ENCODE data around the gene DYNC1H1. TPM values are rescaled to one million over a fixed set of nuclear protein-coding genes. Genes with fewer than 3 reads are reported as not detected.
"Not testable (repeated sequence)": the region's sequence is repeated elsewhere in the genome, so short reads cannot be mapped to it uniquely, and the experiment has no call there.

The DYNC1H1 gene
- total RNA-seq, 2 donors from 2014 or later, result 171 to 219 TPM

- Histone ChIP-seq H3K4me3 (no peak overlapping the region), H3K27ac (no peak overlapping the region), H3K4me1 (peaks cover 55% of the 10 kb centered on the region), H3K36me3 (replicated peaks in 1 of 2; ENCODE audit: insufficient read depth in 1 of 2, low read depth in 2 of 2) (no peaks in the 10 kb centered on the region), H3K9me3 (no peaks in the 10 kb centered on the region), H3K27me3 (no peaks in the 10 kb centered on the region)
- intact Hi-C loops (cut with DNase I), result no loop called here
- 69 to 73% methylated on average over 4 of the region's 4 CpGs for WGBS, 2 donors
- TF ChIP-seq POLR2A (IDR thresholded peaks at IDR 0.05) (no peak), CTCF (IDR thresholded peaks at IDR 0.05) (no peak)
- no peak for DNase-seq
- ATAC-seq, result no peak
Observed at GRCh38 chr14:101968186-101968585, 3.8 kb downstream of the DYNC1H1 start.

- Histone ChIP-seq H3K27ac (peak overlapping the region in 1 of 4 donors; percentile 5), H3K36me3 (replicated peaks in 1 of 2; ENCODE audit: insufficient read depth in 1 of 2, low read depth in 2 of 2) (no peaks in the 10 kb centered on the region), H3K9me3 (no peaks in the 10 kb centered on the region), H3K4me1 (peaks cover 50% of the 10 kb centered on the region), H3K4me3 (no peak overlapping the region), H3K27me3 (no peaks in the 10 kb centered on the region)
- ATAC-seq (no peak), DNase-seq (no peak)
- no peak for TF ChIP-seq CTCF (IDR thresholded peaks at IDR 0.05)
- TF ChIP-seq POLR2A (IDR thresholded peaks at IDR 0.05), result no peak
- 84 to 85% methylated on average over 9 of the region's 9 CpGs for WGBS, 2 donors
- intact Hi-C loops (cut with DNase I), result no loop called here
Observed at GRCh38 chr14:101969481-101969880, 5.1 kb downstream of the DYNC1H1 start.

- ATAC-seq (no peak), DNase-seq (no peak)
- no peaks in the 10 kb centered on the region for H3K9me3 ChIP-seq
- no peaks in the 10 kb centered on the region for H3K36me3 ChIP-seq (replicated peaks in 1 of 2; ENCODE audit: insufficient read depth in 1 of 2, low read depth in 2 of 2)
- no peaks in the 10 kb centered on the region for H3K27me3 ChIP-seq
- no peak overlapping the region for H3K4me3 ChIP-seq
- no peak for TF ChIP-seq CTCF (IDR thresholded peaks at IDR 0.05)
- no peak for TF ChIP-seq POLR2A (IDR thresholded peaks at IDR 0.05)
- intact Hi-C loops (cut with DNase I), result no loop called here
- H3K27ac ChIP-seq, result peak overlapping the region in 1 of 4 donors; percentile 60
- WGBS, 2 donors, result 88 to 89% methylated on average over 10 to 11 of the region's 11 CpGs
- H3K4me1 ChIP-seq, result peaks cover 45% of the 10 kb centered on the region
Observed at GRCh38 chr14:101970830-101971400, 6.5 kb downstream of the DYNC1H1 start.

- peaks cover 41% of the 10 kb centered on the region for H3K4me1 ChIP-seq
- H3K9me3 ChIP-seq; H3K27me3 ChIP-seq; H3K4me3 ChIP-seq; H3K36me3 ChIP-seq (replicated peaks in 1 of 2; ENCODE audit: insufficient read depth in 1 of 2, low read depth in 2 of 2); ATAC-seq; intact Hi-C loops (cut with DNase I); DNase-seq: not testable (repeated sequence)
- peak overlapping the region in 2 of 4 donors; percentile 60 to 78 for H3K27ac ChIP-seq
- WGBS, 2 donors, result 86 to 89% methylated on average over 2 of the region's 2 CpGs
Observed at GRCh38 chr14:101971458-101971857, 7.1 kb downstream of the DYNC1H1 start.

- Histone ChIP-seq H3K4me1 (peaks cover 34% of the 10 kb centered on the region), H3K27ac (peak overlapping the region; percentile 52 to 79 (median 69)), H3K4me3 (no peak overlapping the region), H3K27me3 (no peaks in the 10 kb centered on the region), H3K36me3 (replicated peaks in 1 of 2; ENCODE audit: insufficient read depth in 1 of 2, low read depth in 2 of 2) (peaks cover 2 to 3% of the 10 kb centered on the region in 2 donors), H3K9me3 (no peaks in the 10 kb centered on the region)
- ATAC-seq, result peak; percentile 99
- intact Hi-C loops (cut with DNase I), result no loop called here
- DNase-seq, result peak; percentile 75 to 91 (median 86)
- TF ChIP-seq POLR2A (IDR thresholded peaks at IDR 0.05) (peak in 1 of 3 donors; percentile 20), CTCF (IDR thresholded peaks at IDR 0.05) (no peak)
- 36 to 37% methylated on average over 9 to 10 of the region's 10 CpGs for WGBS, 2 donors
Observed at GRCh38 chr14:101972126-101972866, 7.9 kb downstream of the DYNC1H1 start.
